Neuronal stem cell (in vitro differentiated cells): ENCODE results near the gene PUM2.
"Not testable (repeated sequence)": the region's sequence is repeated elsewhere in the genome, so short reads cannot be mapped to it uniquely, and the experiment has no call there.

Experiments
- DNase-seq: peaks from one replicate; pipeline ENCODE4 v3.0.0-alpha.2; 2013; ENCODE audit warnings: low spot score
- H2AFZ ChIP-seq: one replicate; pipeline ENCODE4 v1.6.1; 2013; ENCODE audit warnings: mild to moderate bottlenecking, low read length, inconsistent platforms
- H2AK5ac ChIP-seq: 2 replicates; pipeline ENCODE4 v1.6.1; 2013; ENCODE audit warnings: low read depth, mild to moderate bottlenecking, inconsistent platforms, low read length, moderate library complexity, mixed read lengths
- H2BK120ac ChIP-seq: 2 replicates; pipeline ENCODE4 v1.6.1; 2013; ENCODE audit warnings: low read depth, mild to moderate bottlenecking, inconsistent platforms, low read length, moderate library complexity, mixed read lengths
- H2BK12ac ChIP-seq: one replicate; pipeline ENCODE4 v1.6.1; 2013; ENCODE audit warnings: low read length, inconsistent platforms
- H2BK15ac ChIP-seq: 2 replicates; pipeline ENCODE4 v1.6.1; 2013; ENCODE audit warnings: mild to moderate bottlenecking, low read length, inconsistent platforms, mixed read lengths
- H2BK5ac ChIP-seq: one replicate; pipeline ENCODE4 v1.6.1; 2013; ENCODE audit warnings: inconsistent platforms, mild to moderate bottlenecking, low read length, moderate library complexity
- H3K14ac ChIP-seq: one replicate; pipeline ENCODE4 v1.6.1; 2013; ENCODE audit warnings: low read length, inconsistent platforms
- H3K18ac ChIP-seq: 2 replicates; pipeline ENCODE4 v1.6.1; 2013; ENCODE audit warnings: low read length, inconsistent platforms
- H3K23ac ChIP-seq: 2 replicates; pipeline ENCODE4 v1.6.1; 2013; ENCODE audit warnings: low read depth, mild to moderate bottlenecking, mixed read lengths, low read length, inconsistent platforms; ENCODE audit not compliant: poor library complexity
- H3K27ac ChIP-seq: replicated peaks from 3 replicates; pipeline ENCODE4 v1.5.1; 2013; ENCODE audit warnings: low read length, inconsistent platforms
- H3K27me3 ChIP-seq, 3 experiments: 2 replicates each; pipeline ENCODE4 v1.6.1; 2013; ENCODE audit warnings: low read length in 3 of 3, mild to moderate bottlenecking in 2 of 3, inconsistent platforms in 1 of 3, low read depth in 1 of 3, mixed read lengths in 1 of 3, moderate library complexity in 1 of 3; ENCODE audit not compliant: control insufficient read depth in 3 of 3, insufficient read depth in 3 of 3
- H3K36me3 ChIP-seq, 2 donors: replicated peaks in 1 of 2; 2 replicates each; pipeline ENCODE4 v1.6.1; 2013; ENCODE audit warnings: low read length in 2 of 2; ENCODE audit not compliant: control insufficient read depth in 2 of 2, insufficient read depth in 2 of 2
- H3K4ac ChIP-seq: 2 replicates; pipeline ENCODE4 v1.6.1; 2013; ENCODE audit warnings: inconsistent platforms, mild to moderate bottlenecking, low read length, moderate library complexity
- H3K4me1 ChIP-seq, 2 donors: 1 replicate in 1 of 2; 2 replicates in 1 of 2; pipeline ENCODE4 v1.6.1; 2013; ENCODE audit warnings: low read length in 2 of 2, low read depth in 1 of 2; ENCODE audit not compliant: control insufficient read depth in 2 of 2, insufficient read depth in 1 of 2
- H3K4me2 ChIP-seq: one replicate; pipeline ENCODE4 v1.6.1; 2013; ENCODE audit warnings: mild to moderate bottlenecking, low read length, inconsistent platforms; ENCODE audit not compliant: insufficient read depth, poor library complexity, severe bottlenecking
- H3K4me3 ChIP-seq, 2 donors: 2 replicates each; pipeline ENCODE4 v1.5.1; 2013; ENCODE audit warnings: low read length in 2 of 2, mild to moderate bottlenecking in 2 of 2, inconsistent platforms in 1 of 2, moderate library complexity in 1 of 2
- H3K79me1 ChIP-seq: one replicate; pipeline ENCODE4 v1.6.1; 2013; ENCODE audit warnings: low read depth, mild to moderate bottlenecking, inconsistent platforms, low read length, moderate library complexity
- H3K9ac ChIP-seq: one replicate; pipeline ENCODE4 v1.6.1; 2013; ENCODE audit warnings: mild to moderate bottlenecking, low read depth, low read length, inconsistent platforms; ENCODE audit not compliant: poor library complexity
- H3K9me3 ChIP-seq, 2 donors: replicated peaks in 1 of 2; 2 replicates each; pipeline versions ENCODE3 to v1.6.1; 2013; ENCODE audit warnings: low read length in 2 of 2, mild to moderate bottlenecking in 2 of 2, inconsistent platforms in 1 of 2, low read depth in 1 of 2, mixed read lengths in 1 of 2, moderate library complexity in 1 of 2; ENCODE audit not compliant: control insufficient read depth in 2 of 2, insufficient read depth in 1 of 2
- H4K8ac ChIP-seq: one replicate; pipeline ENCODE4 v1.6.1; 2013; ENCODE audit warnings: low read depth, mild to moderate bottlenecking, inconsistent platforms, low read length, moderate library complexity
- H4K91ac ChIP-seq: one replicate; pipeline ENCODE4 v1.6.1; 2013; ENCODE audit warnings: low read length, low read depth, mild to moderate bottlenecking, inconsistent platforms; ENCODE audit not compliant: poor library complexity
- WGBS, 2 donors: extraction: QIAGEN DNeasy Blood & Tissue Kit; methylation state at CpG; one replicate each; pipeline ENCODE4 v1.1.7; 2013; ENCODE audit warnings: missing lambda C conversion rate in 2 of 2, mixed read lengths in 1 of 2; ENCODE audit not compliant: insufficient read length in 2 of 2, insufficient replicate concordance in 1 of 2; ENCODE audit errors: extremely low coverage in 2 of 2; 5-methylcytosine and 5-hydroxymethylcytosine counted together

The PUM2 gene

GRCh38 chr2:20378341-20378740, 27.7 kb upstream of the PUM2 start:
- Histone ChIP-seq H2AK5ac (peak overlapping the region; percentile 25), H3K14ac (no peak overlapping the region), H4K91ac (no peak overlapping the region), H3K23ac (no peak overlapping the region), H2BK5ac (no peak overlapping the region), H2BK12ac (no peak overlapping the region), H3K9me3 (no peaks in the 10 kb centered on the region), H3K36me3 (no peaks in the 10 kb centered on the region), H2BK15ac (no peak overlapping the region), H2AFZ (no peak overlapping the region), H3K4me2 (no peak overlapping the region), H3K4ac (no peak overlapping the region), H3K27me3 (peaks cover 0 to 31% (median 0%) of the 10 kb centered on the region in 3 experiments), H2BK120ac (no peak overlapping the region), H3K4me3 (no peak overlapping the region), H3K27ac (no peak overlapping the region), H3K9ac (no peak overlapping the region), H3K79me1 (no peaks in the 10 kb centered on the region), H4K8ac (no peak overlapping the region), H3K18ac (no peak overlapping the region), H3K4me1 (peaks cover 6% of the 10 kb centered on the region in 2 donors)
- WGBS, 2 donors = no CpG with 5 or more reads among the region's 8 CpGs
- no peak for DNase-seq

GRCh38 chr2:20377741-20378140, 27.1 kb upstream of the PUM2 start:
- Histone ChIP-seq H2BK5ac (no peak overlapping the region), H3K4me1 (peaks cover 6% of the 10 kb centered on the region in 2 donors), H3K4ac (no peak overlapping the region), H2BK15ac (no peak overlapping the region), H3K36me3 (no peaks in the 10 kb centered on the region), H3K27me3 (peaks cover 0 to 31% (median 0%) of the 10 kb centered on the region in 3 experiments), H4K91ac (no peak overlapping the region), H3K23ac (no peak overlapping the region), H3K4me2 (no peak overlapping the region), H2BK120ac (no peak overlapping the region), H2AK5ac (no peak overlapping the region), H3K18ac (no peak overlapping the region), H3K79me1 (no peaks in the 10 kb centered on the region), H2BK12ac (no peak overlapping the region), H4K8ac (no peak overlapping the region), H3K9ac (no peak overlapping the region), H3K14ac (no peak overlapping the region), H3K9me3 (no peaks in the 10 kb centered on the region), H3K4me3 (no peak overlapping the region), H2AFZ (no peak overlapping the region), H3K27ac (no peak overlapping the region)
- WGBS, 2 donors = no CpG with 5 or more reads among the region's 4 CpGs
- DNase-seq = no peak

GRCh38 chr2:20374982-20375381, 24.3 kb upstream of the PUM2 start:
- not testable (repeated sequence) for H3K4me1 ChIP-seq, H3K4ac ChIP-seq, H2AK5ac ChIP-seq, H3K4me3 ChIP-seq, H2BK120ac ChIP-seq, H2BK15ac ChIP-seq, H3K9me3 ChIP-seq, H3K9ac ChIP-seq, H2BK5ac ChIP-seq, H4K91ac ChIP-seq, H3K14ac ChIP-seq, H4K8ac ChIP-seq, H2BK12ac ChIP-seq, H3K36me3 ChIP-seq, H3K23ac ChIP-seq, DNase-seq, H3K79me1 ChIP-seq, H3K4me2 ChIP-seq, H3K27ac ChIP-seq
- peaks cover 0 to 30% (median 0%) of the 10 kb centered on the region in 3 experiments for H3K27me3 ChIP-seq
- H3K18ac ChIP-seq = peak overlapping the region; percentile 75
- WGBS, 2 donors = no CpG with 5 or more reads among the region's 13 CpGs
- H2AFZ ChIP-seq = peak overlapping the region; percentile 49

- Histone ChIP-seq H3K23ac (no peak overlapping the region), H3K36me3 (no peaks in the 10 kb centered on the region), H3K4me2 (no peak overlapping the region), H4K91ac (no peak overlapping the region), H2BK15ac (no peak overlapping the region), H3K18ac (no peak overlapping the region), H2BK5ac (no peak overlapping the region), H3K79me1 (no peaks in the 10 kb centered on the region), H2AFZ (no peak overlapping the region), H4K8ac (no peak overlapping the region), H3K4ac (no peak overlapping the region), H3K9me3 (peaks cover 0 to 3% of the 10 kb centered on the region in 2 donors), H3K27ac (no peak overlapping the region), H2BK12ac (no peak overlapping the region), H3K27me3 (peaks cover 0 to 26% (median 0%) of the 10 kb centered on the region in 3 experiments), H2AK5ac (no peak overlapping the region), H3K14ac (no peak overlapping the region), H3K4me1 (peaks cover 0 to 2% of the 10 kb centered on the region in 2 donors), H2BK120ac (no peak overlapping the region), H3K9ac (no peak overlapping the region), H3K4me3 (no peak overlapping the region)
- no peak for DNase-seq
- no CpG with 5 or more reads among the region's 3 CpGs for WGBS, 2 donors
These were observed 22.4 kb upstream of the PUM2 start for GRCh38 chr2:20372896-20373640.
